Left renal cortex interstitium (tissue), 4 donors: ENCODE data around the gene PTCH2. TPM values are rescaled to one million over a fixed set of nuclear protein-coding genes. Genes with fewer than 3 reads are reported as not detected.
"Not testable (repeated sequence)": the region's sequence is repeated elsewhere in the genome, so short reads cannot be mapped to it uniquely, and the experiment has no call there.

Experiments used
- DNase-seq, 4 donors: peaks; one replicate each; pipeline ENCODE4 v3.0.0-alpha.2; 2013; ENCODE audit warnings: low read depth in 4 of 4, low spot score in 2 of 4, missing footprints in 1 of 4
- polyA plus RNA-seq, 4 donors: library from polyadenylated mRNA; unstranded; fragments of 120-200 nt; gene quantifications; one replicate each; pipeline ENCODE4 v1.2.1, GENCODE V29; 2013; ENCODE audit not compliant: insufficient read length in 4 of 4

PTCH2 gene
- polyA plus RNA-seq, 4 donors, result 3.3 to 8.0 (median 6.2) TPM

- no peak for DNase-seq
These were observed 4.8 kb upstream of the PTCH2 start for GRCh38 chr1:44847845-44848244.

DNA sequence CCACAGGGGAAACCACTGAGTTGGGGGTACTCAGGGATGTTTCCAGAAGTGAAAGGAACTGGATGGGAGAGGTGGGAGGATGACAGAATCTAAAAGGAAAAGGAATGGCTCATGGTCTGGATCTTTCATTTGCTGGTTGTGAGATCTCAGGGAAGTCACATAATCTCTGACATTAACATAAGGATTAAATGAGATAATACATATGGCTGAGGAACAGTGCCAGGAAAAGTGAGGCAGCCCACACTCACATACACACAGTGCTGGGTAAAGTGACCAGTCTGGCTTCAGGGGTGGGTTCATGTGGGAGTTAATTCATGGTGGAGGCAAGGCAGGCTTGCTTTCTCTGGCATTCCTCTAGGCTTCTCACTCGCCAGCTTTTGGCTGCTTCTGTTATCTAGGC is 3.9 kb upstream of the PTCH2 start:
- DNase-seq, result no peak

- no peak for DNase-seq
These were observed 579 bp downstream of the PTCH2 start for GRCh38 chr1:44842486-44842861.

DNA sequence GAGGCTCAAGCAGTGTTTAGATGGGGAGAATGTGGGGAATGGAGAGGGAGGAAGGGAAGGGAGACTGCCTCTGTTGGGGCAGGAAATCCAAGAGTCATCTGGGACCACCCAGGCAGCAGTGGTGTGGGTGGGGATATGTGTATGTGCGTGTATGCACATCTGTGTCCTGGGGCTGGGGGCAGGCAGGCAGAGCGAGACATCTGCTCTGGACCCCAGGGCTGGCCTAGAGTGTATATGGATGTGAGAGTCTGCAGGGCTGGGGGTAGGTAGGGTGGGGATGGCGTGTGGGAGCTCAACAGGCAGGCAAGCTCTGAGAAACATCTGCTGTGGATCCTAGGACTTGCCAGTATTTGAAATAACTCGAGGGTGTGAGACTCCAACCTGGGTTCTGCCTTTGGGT is 3.5 kb downstream of the PTCH2 start:
- no peak for DNase-seq

- not testable (repeated sequence) for DNase-seq
These were observed 4.8 kb downstream of the PTCH2 start for GRCh38 chr1:44838294-44838693.

- peak in 2 of 4 donors; percentile 50 to 78 for DNase-seq
These were observed 7.0 kb downstream of the PTCH2 start for GRCh38 chr1:44835738-44836675.

- DNase-seq, result no peak
These were observed 8.7 kb downstream of the PTCH2 start for GRCh38 chr1:44834328-44834727.

GRCh38 chr1:44832056-44832705 is 10.9 kb downstream of the PTCH2 start:
- no peak for DNase-seq

GRCh38 chr1:44831516-44831915 is 11.5 kb downstream of the PTCH2 start:
- DNase-seq, result no peak

DNA sequence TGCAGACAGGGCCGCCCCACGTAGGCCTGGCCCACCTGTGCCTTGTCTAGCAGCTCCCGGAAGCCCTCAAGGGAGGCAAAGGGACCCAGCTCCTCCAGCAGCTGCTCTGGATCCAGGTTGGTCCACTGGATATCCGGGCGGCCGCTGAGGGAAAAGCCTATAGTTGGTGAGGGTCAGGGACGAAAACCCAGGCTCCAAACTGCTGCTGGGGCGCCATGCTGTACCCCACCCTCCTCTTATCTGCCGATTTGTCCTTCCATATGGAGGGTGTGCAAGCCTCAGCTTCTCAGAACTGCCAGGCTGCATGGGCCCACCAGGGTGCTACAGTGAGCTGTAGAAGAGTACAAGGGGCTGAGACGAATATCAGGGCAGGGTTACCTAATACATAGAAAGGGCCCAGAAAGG is 12.2 kb downstream of the PTCH2 start:
- DNase-seq, result no peak

- DNase-seq, result no peak
These were observed 13.3 kb downstream of the PTCH2 start for GRCh38 chr1:44829506-44830384.

- DNase-seq, result no peak
These were observed 14.1 kb downstream of the PTCH2 start for GRCh38 chr1:44828841-44829440.

- DNase-seq, result no peak
These were observed 14.9 kb downstream of the PTCH2 start for GRCh38 chr1:44828003-44828651.

- no peak for DNase-seq
These were observed 15.7 kb downstream of the PTCH2 start for GRCh38 chr1:44827197-44828002.

- DNase-seq, result no peak
These were observed 16.5 kb downstream of the PTCH2 start for GRCh38 chr1:44826375-44827196.

DNA sequence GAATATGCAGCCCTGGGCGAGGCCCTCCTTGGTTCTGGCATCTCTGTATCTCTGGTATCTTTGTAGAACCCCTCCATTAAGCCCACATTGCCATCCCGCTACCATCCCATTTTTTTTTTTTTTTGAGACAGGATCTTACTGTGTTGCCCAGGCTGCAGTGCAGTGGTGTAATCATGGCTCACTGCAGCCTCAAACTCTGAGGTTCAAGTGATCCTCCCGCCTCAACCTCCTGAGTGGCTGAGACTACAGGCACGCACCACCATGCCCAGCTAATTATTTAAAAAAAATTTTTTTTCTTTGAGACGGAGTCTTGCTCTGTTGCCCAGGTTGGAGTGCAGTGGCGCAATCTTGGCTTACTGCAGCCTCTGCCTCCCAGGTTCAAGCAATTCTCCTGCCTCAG is 18.7 kb downstream of the PTCH2 start:
- DNase-seq, result not testable (repeated sequence)

DNA sequence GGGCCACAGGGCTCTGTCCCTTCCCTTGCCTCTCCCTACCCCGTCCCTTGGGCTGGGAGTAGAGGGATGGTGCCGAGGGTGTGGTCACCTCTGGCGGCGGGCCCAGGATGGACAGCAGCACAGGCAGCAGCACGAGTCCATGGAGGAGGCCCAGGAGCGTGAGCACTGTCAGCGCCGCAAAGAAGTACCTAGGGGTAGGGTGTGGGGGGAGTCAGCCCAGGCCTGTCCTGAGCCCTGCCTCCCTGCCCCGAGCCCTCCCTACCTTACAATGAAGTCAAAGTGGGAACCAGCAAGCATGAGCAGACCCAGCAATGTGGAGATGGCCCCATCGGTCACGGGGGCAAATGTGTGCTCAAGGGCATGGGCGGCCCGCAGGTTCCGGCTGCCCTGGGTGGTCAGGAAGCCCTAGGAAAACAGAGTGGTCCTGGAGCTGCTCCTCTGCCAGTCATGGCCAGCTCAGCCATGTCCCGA is 20.0 kb downstream of the PTCH2 start:
- DNase-seq, result no peak

DNA sequence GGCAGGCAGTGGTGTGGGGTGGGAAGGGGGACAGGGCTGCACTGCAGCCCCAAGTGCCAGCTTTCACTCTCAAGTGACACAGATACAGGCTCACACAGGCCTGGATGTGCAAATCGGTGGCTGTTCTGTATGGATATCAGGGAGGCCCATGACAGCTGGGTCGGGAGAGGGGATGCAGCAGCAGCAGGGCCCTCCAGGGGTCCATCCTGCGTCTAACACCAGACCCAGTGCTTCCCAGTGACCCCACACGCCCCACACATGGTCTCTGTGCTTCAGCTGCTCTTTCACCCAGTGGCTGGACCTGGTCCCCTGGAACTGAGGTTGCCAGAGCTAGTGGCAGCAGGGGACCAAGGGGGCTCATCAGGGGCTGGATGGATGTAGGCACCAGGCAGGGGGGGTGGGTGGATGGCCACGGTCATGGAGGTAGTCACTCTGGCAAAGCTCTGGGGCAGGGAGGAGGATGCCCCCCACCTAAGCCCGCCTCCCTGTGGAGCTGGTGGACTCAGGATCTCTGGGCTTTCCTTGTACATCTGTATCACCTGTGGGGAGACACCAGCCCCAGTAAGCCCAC is 20.8 kb downstream of the PTCH2 start:
- DNase-seq, result no peak
